ENCODE results near the gene CDH2.
A peak's percentile ranks its signal among the peaks of the same experiment; 100 is the strongest.

CDH2 gene

DNA sequence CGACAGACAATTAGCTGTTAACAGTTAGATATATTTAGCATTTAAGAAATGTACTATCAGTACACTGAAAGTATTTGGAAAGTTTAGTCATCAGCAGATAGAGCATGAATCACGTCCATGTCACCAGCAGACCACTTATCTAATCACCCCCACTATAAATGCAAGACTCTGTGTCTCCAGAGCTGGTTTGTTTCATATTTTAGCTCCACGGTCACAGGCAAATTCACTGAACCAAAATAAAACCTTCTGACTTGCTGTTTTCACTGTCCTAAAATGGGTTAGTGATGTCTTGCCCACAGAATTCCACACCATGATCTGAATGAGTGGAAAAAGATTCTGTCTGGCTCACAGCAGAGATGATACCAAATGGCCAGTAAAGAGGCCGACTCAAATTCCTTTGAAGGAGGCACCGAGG, 64.9 kb downstream of the CDH2 start:
- no peak overlapping the region for H3K4me3 ChIP-seq (ENCODE audit: low read depth, low read length)
- DNase-seq (ENCODE audit: low read depth) = no peak
- TF ChIP-seq, protein P1, sequence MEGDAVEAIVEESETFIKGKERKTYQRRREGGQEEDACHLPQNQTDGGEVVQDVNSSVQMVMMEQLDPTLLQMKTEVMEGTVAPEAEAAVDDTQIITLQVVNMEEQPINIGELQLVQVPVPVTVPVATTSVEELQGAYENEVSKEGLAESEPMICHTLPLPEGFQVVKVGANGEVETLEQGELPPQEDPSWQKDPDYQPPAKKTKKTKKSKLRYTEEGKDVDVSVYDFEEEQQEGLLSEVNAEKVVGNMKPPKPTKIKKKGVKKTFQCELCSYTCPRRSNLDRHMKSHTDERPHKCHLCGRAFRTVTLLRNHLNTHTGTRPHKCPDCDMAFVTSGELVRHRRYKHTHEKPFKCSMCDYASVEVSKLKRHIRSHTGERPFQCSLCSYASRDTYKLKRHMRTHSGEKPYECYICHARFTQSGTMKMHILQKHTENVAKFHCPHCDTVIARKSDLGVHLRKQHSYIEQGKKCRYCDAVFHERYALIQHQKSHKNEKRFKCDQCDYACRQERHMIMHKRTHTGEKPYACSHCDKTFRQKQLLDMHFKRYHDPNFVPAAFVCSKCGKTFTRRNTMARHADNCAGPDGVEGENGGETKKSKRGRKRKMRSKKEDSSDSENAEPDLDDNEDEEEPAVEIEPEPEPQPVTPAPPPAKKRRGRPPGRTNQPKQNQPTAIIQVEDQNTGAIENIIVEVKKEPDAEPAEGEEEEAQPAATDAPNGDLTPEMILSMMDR (IDR thresholded peaks at IDR 0.05; ENCODE audit: control insufficient read depth, extremely low read depth, insufficient read depth) = no peak

DNA sequence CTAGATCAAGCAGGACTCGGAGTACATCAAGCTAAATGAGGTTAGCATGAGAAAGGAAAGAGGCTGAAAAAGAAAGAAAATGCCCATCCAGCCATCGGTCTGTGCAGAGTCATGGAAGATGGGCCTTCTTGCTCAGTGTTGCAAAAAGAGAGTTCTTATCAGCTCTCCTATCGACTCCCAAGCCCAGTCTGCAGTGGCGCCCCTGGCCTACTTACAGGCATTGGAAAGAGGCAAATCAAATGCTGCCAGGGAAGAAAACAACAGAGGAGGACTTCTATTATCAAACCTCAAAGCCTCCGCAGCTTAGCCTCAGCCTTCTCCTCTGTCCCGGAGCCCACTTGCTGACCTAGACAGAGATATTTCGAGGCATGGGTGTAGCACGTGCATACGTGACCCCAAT, 66.0 kb downstream of the CDH2 start:
- no peak overlapping the region for H3K4me3 ChIP-seq (ENCODE audit: low read depth, low read length)
- no peak for DNase-seq (ENCODE audit: low read depth)
- TF ChIP-seq, protein P1 (IDR thresholded peaks at IDR 0.05; ENCODE audit: control insufficient read depth, extremely low read depth, insufficient read depth) = no peak

DNA sequence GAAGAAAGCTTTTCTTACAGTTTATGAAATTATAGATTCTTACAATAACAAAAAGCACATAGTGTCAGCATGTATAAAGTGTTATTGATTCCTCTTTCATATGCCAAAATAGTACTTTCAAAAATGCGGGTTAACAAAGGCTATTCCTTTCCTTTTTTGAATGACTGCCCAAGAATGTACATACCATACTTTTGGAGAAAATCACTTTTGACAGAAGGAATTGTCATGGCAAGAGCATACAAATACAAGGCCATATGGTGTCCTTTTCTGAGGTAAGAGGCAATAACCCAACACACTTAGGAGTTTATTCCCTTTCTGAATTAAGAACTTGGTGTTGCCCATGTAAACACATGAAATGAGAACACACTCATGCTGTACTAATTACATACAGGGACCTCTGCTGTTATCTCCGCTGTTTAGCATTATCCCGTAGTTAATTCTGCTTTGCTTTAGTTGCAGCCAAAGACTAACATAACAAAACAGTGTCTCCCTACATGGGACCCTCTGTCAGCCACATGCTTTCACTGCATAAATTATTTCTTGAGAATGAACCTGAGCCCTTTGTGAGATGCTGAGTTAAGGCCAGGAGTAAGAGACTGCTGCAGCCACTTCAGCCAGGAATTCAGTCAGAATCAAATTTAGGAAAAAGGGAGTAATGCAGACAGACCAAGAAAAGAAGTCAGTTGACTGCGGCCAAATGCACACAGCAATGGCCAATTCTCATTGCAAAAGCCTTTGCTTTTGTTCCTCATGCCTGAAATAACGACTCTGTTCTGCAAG, 67.0 kb downstream of the CDH2 start:
- DNase-seq (ENCODE audit: low read depth) = no peak
- TF ChIP-seq, protein P1 (IDR thresholded peaks at IDR 0.05; ENCODE audit: control insufficient read depth, extremely low read depth, insufficient read depth) = no peak
- no peak overlapping the region for H3K4me3 ChIP-seq (ENCODE audit: low read depth, low read length)

- H3K4me3 ChIP-seq (ENCODE audit: low read depth, low read length) = no peak overlapping the region
- DNase-seq (ENCODE audit: low read depth) = no peak
- TF ChIP-seq, protein P1 (IDR thresholded peaks at IDR 0.05; ENCODE audit: control insufficient read depth, extremely low read depth, insufficient read depth) = 0 out of 2 replicates have a peak, but pooled peaks have one; percentile 25
Measured at GRCh38 chr18:28108814-28109213, 68.1 kb downstream of the CDH2 start.

DNA sequence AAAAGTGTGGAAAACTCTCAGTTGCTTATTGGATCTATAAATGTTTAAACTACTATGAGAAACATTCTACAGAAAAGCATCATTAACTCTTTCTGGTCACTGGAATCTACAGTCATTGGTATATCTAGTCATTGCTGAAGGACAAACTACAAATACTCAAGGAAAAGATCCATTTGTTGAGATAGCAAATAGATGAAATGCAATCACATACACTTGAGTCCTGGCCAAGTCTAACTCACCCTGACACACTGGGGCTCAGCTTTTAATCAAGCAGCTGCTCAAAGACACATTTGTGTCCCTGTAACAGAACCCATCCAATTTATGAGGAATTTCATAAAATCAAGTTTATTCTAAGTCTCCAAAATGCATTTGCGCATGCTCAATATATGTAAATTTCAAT, 68.7 kb downstream of the CDH2 start:
- no peak overlapping the region for H3K4me3 ChIP-seq (ENCODE audit: low read depth, low read length)
- DNase-seq (ENCODE audit: low read depth) = no peak
- TF ChIP-seq, protein P1 (IDR thresholded peaks at IDR 0.05; ENCODE audit: control insufficient read depth, extremely low read depth, insufficient read depth) = no peak

DNA sequence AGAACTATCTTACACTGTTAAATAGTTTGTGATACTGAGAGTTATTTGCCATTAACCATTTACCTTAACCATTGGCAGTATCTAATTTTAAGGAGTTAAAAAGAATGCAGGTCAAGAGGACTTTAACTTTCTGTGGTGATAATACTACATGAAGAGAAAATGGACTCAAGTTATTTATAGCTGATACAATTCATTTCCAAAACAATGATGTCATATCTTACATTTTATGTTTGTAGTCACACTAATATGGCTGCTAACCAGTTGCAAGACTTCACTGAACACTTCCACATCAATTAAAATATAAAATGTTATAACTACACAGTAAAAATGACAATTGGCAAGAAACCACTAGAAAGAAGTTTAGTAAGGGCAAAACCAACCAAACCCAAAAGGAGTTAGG, 77.7 kb downstream of the CDH2 start:
- TF ChIP-seq, protein P1 (IDR thresholded peaks at IDR 0.05; ENCODE audit: control insufficient read depth, extremely low read depth, insufficient read depth) = no peak
- DNase-seq (ENCODE audit: low read depth) = no peak
- H3K4me3 ChIP-seq (ENCODE audit: low read depth, low read length) = no peak overlapping the region

- TF ChIP-seq, protein P1 (IDR thresholded peaks at IDR 0.05; ENCODE audit: control insufficient read depth, extremely low read depth, insufficient read depth) = no peak
- no peak for DNase-seq (ENCODE audit: low read depth)
- H3K4me3 ChIP-seq (ENCODE audit: low read depth, low read length) = no peak overlapping the region
Measured at GRCh38 chr18:28095631-28096030, 81.3 kb downstream of the CDH2 start.
